OCI-M1 (cell line): ENCODE results near the gene VSIG10L2.
"Not testable (repeated sequence)": the region's sequence is repeated elsewhere in the genome, so short reads cannot be mapped to it uniquely, and the experiment has no call there.

Experiments
- DNase-seq: peaks from one replicate; lab custom pipeline; 2025; lab: John Stamatoyannopoulos, UW

Gene VSIG10L2

GRCh38 chr11:125945797-125946520 is at the start of gene VSIG10L2:
Gene VSIG10L2 (plus strand): TSS chr11:125946044. CDS start chr11:125946056, 12 bp downstream.
- no peak for DNase-seq

GRCh38 chr11:125901872-125902271 is 44.0 kb upstream of the VSIG10L2 start:
- DNase-seq, result no peak

GRCh38 chr11:125902277-125902926 is 43.4 kb upstream of the VSIG10L2 start:
- peak; percentile 66 for DNase-seq

- peak; percentile 94 for DNase-seq
Measured at GRCh38 chr11:125902927-125903710, 42.7 kb upstream of the VSIG10L2 start, which contains the start of gene PUS3. Gene PUS3 (minus strand): TSS chr11:125903206. CDS start chr11:125896284, 6,922 bp downstream.

GRCh38 chr11:125903711-125904659 is 41.9 kb upstream of the VSIG10L2 start, which contains the start of gene DDX25:
Gene DDX25 (plus strand): TSS chr11:125904508. CDS start chr11:125904518, 10 bp downstream.
- DNase-seq, result no peak

- no peak for DNase-seq
Measured at GRCh38 chr11:125904678-125905077, 41.2 kb upstream of the VSIG10L2 start.

GRCh38 chr11:125910226-125910849 is 35.5 kb upstream of the VSIG10L2 start:
- DNase-seq, result no peak

GRCh38 chr11:125914601-125915000 is 31.2 kb upstream of the VSIG10L2 start:
- DNase-seq, result not testable (repeated sequence)

- no peak for DNase-seq
Measured at GRCh38 chr11:125916683-125917347, 29.0 kb upstream of the VSIG10L2 start.

GRCh38 chr11:125918140-125918840 is 27.6 kb upstream of the VSIG10L2 start:
- no peak for DNase-seq

GRCh38 chr11:125921042-125921441 is 24.8 kb upstream of the VSIG10L2 start:
- DNase-seq, result no peak

GRCh38 chr11:125922156-125922555 is 23.7 kb upstream of the VSIG10L2 start:
- DNase-seq, result no peak

GRCh38 chr11:125923012-125923579 is 22.7 kb upstream of the VSIG10L2 start:
- DNase-seq, result peak; percentile 92

GRCh38 chr11:125923633-125924032 is 22.2 kb upstream of the VSIG10L2 start:
- DNase-seq, result no peak

- no peak for DNase-seq
Measured at GRCh38 chr11:125924384-125925007, 21.3 kb upstream of the VSIG10L2 start.

- DNase-seq, result no peak
Measured at GRCh38 chr11:125925247-125925740, 20.6 kb upstream of the VSIG10L2 start.

- no peak for DNase-seq
Measured at GRCh38 chr11:125925804-125926203, 20.0 kb upstream of the VSIG10L2 start.

GRCh38 chr11:125926682-125927081 is 19.2 kb upstream of the VSIG10L2 start:
- no peak for DNase-seq
